ENCODE results near the gene RPUSD1. TPM values are rescaled to one million over a fixed set of nuclear protein-coding genes. Genes with fewer than 3 reads are reported as not detected.

RPUSD1 gene
- total and polyA plus RNA-seq, 2 of the 13 experiments (the other 11 are each of a cell fraction or from before 2014, with no cell fraction given): 13.1 to 26.2 TPM

- TF ChIP-seq ZNF317 (CRISPR knock-in tag; IDR thresholded peaks at IDR 0.05): 0 out of 2 replicates have a peak, but pooled peaks have one; percentile 19
- TF ChIP-seq ERF (CRISPR knock-in tag; IDR thresholded peaks at IDR 0.05): peak; percentile 95
- 0 out of 2 replicates have a peak, but pooled peaks have one; percentile 1 for TF ChIP-seq KLF15 (CRISPR knock-in tag; IDR thresholded peaks at IDR 0.05; ENCODE audit: borderline replicate concordance)
- peak; percentile 96; the same call in 1 of the 2 replicates for TF ChIP-seq POGK (CRISPR knock-in tag; conservative IDR thresholded peaks at IDR 0.05)
- peak; percentile 75 for TF ChIP-seq XRCC5 (optimal IDR thresholded peaks at IDR 0.05; ENCODE audit: low read length)
- TF ChIP-seq ADNP (CRISPR knock-in tag; IDR thresholded peaks at IDR 0.05): no peak
- peak; percentile 59; the same call in 1 of the 2 replicates for TF ChIP-seq NFKBIZ (CRISPR knock-in tag; IDR thresholded peaks at IDR 0.05)
- peak; percentile 47; the same call in 1 of the 2 replicates for TF ChIP-seq HNF1B (CRISPR knock-in tag; IDR thresholded peaks at IDR 0.05)
- TF ChIP-seq SMAD3 (CRISPR knock-in tag; IDR thresholded peaks at IDR 0.05): peak; percentile 39; the same call in 1 of the 2 replicates
- peak; percentile 64 for TF ChIP-seq ATF1 (CRISPR knock-in tag; IDR thresholded peaks at IDR 0.05)
- TF ChIP-seq ZNF580 (CRISPR knock-in tag; IDR thresholded peaks at IDR 0.05; ENCODE audit: borderline replicate concordance, low read depth): peak; percentile 59; the same call in 1 of the 2 replicates
- TF ChIP-seq, protein P1, sequence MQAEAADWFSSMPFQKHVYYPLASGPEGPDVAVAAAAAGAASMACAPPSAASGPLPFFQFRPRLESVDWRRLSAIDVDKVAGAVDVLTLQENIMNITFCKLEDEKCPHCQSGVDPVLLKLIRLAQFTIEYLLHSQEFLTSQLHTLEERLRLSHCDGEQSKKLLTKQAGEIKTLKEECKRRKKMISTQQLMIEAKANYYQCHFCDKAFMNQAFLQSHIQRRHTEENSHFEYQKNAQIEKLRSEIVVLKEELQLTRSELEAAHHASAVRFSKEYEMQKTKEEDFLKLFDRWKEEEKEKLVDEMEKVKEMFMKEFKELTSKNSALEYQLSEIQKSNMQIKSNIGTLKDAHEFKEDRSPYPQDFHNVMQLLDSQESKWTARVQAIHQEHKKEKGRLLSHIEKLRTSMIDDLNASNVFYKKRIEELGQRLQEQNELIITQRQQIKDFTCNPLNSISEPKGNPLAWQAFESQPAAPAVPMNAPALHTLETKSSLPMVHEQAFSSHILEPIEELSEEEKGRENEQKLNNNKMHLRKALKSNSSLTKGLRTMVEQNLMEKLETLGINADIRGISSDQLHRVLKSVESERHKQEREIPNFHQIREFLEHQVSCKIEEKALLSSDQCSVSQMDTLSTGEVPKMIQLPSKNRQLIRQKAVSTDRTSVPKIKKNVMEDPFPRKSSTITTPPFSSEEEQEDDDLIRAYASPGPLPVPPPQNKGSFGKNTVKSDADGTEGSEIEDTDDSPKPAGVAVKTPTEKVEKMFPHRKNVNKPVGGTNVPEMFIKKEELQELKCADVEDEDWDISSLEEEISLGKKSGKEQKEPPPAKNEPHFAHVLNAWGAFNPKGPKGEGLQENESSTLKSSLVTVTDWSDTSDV (CRISPR knock-in tag; IDR thresholded peaks at IDR 0.05): no peak
- 0 out of 2 replicates have a peak, but pooled peaks have one; percentile 49 for TF ChIP-seq KLF13 (CRISPR knock-in tag; IDR thresholded peaks at IDR 0.05)
- peak; percentile 91 for TF ChIP-seq ZFX (CRISPR knock-in tag; IDR thresholded peaks at IDR 0.05; ENCODE audit: low read depth)
- peak; percentile 89; the same call in 1 of the 2 replicates for TF ChIP-seq BCL3 (CRISPR knock-in tag; IDR thresholded peaks at IDR 0.05)
- peak; percentile 35; the same call in 1 of the 2 replicates for TF ChIP-seq NFYB (CRISPR knock-in tag; IDR thresholded peaks at IDR 0.05)
- TF ChIP-seq ZNF331 (CRISPR knock-in tag; IDR thresholded peaks at IDR 0.05): peak; percentile 88
- peak; percentile 43; the same call in 1 of the 2 replicates for TF ChIP-seq EEA1 (CRISPR knock-in tag; IDR thresholded peaks at IDR 0.05; ENCODE audit: borderline replicate concordance)
- TF ChIP-seq, protein P2, sequence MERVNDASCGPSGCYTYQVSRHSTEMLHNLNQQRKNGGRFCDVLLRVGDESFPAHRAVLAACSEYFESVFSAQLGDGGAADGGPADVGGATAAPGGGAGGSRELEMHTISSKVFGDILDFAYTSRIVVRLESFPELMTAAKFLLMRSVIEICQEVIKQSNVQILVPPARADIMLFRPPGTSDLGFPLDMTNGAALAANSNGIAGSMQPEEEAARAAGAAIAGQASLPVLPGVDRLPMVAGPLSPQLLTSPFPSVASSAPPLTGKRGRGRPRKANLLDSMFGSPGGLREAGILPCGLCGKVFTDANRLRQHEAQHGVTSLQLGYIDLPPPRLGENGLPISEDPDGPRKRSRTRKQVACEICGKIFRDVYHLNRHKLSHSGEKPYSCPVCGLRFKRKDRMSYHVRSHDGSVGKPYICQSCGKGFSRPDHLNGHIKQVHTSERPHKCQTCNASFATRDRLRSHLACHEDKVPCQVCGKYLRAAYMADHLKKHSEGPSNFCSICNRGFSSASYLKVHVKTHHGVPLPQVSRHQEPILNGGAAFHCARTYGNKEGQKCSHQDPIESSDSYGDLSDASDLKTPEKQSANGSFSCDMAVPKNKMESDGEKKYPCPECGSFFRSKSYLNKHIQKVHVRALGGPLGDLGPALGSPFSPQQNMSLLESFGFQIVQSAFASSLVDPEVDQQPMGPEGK (CRISPR knock-in tag; IDR thresholded peaks at IDR 0.05): peak; percentile 61; the same call in 1 of the 2 replicates
These were observed 47.2 kb downstream of the RPUSD1 start, which contains the start of gene CIAO3 (continued) for GRCh38 chr16:740764-741505.
